HepG2 (cell line): ENCODE results near the gene IRF6. TPM values are rescaled to one million over a fixed set of nuclear protein-coding genes. Genes with fewer than 3 reads are reported as not detected.

Source experiments
- ATAC-seq: fragments of 200-7000 bp; cut with Tn5 transposase; 3 replicates; pipeline ENCODE4 v1.9.1; 2020; ENCODE audit warnings: mild to moderate bottlenecking, moderate library complexity
- BruUV-seq: library from RNA; stranded (reverse); fragments of 400-500 nt; replicated peaks from 2 replicates; lab custom pipeline; 2021; lab: Mats Ljungman, UMichigan
- CTCF ChIA-PET: fragments of 300-600 bp; formaldehyde crosslinking; extraction: SDS; loops from one replicate; lab custom pipeline; 2021; ENCODE audit warnings: low total read pairs, inconsistent platforms, low intra/inter-chr PET ratio; lab: Yijun Ruan, JAX
- POLR2A ChIA-PET: fragments of 350-600 bp; sonication (Branson Sonifier 250); formaldehyde crosslinking; loops from one replicate; lab custom pipeline; 2020; ENCODE audit warnings: antibody characterized with exemption, inconsistent platforms; lab: Yijun Ruan, JAX
- DNase-seq: peaks from one replicate; pipeline ENCODE4 v3.0.0-alpha.2; 2015; ENCODE audit warnings: low spot score
- FAIRE-seq: peaks from 3 replicates; lab custom pipeline; 2011; peaks lifted over from hg19 to GRCh38; lab: Jason Lieb, UNC
- H2AFZ ChIP-seq: one replicate; pipeline ENCODE4 v1.6.1; 2011; ENCODE audit warnings: low read length, inconsistent platforms
- H3K27ac ChIP-seq: fragments of 300-600 bp; 3 replicates; pipeline ENCODE4 v1.8.0; 2011; ENCODE audit warnings: mixed run types, mild to moderate bottlenecking, mixed read lengths, low read length, inconsistent platforms; ENCODE audit not compliant: insufficient read depth; ENCODE audit errors: extremely low read length
- H3K27me3 ChIP-seq, 2 experiments: fragments of 200-600 bp in 1 of 2; 2 replicates in 1 of 2; 3 replicates in 1 of 2; pipeline versions ENCODE4 v1.6.0 to v1.8.0; 2011; ENCODE audit warnings: low read length in 2 of 2, mild to moderate bottlenecking in 2 of 2, moderate library complexity in 2 of 2, inconsistent platforms in 1 of 2; ENCODE audit not compliant: insufficient read depth in 2 of 2, control insufficient read depth in 1 of 2
- H3K36me3 ChIP-seq, 2 experiments: fragments of 200-600 bp in 1 of 2; replicated peaks in 1 of 2; 2 replicates in 1 of 2; 3 replicates in 1 of 2; pipeline versions ENCODE4 v1.5.1 to v1.8.0; 2011; ENCODE audit warnings: low read length in 2 of 2, inconsistent platforms in 1 of 2; ENCODE audit not compliant: insufficient read depth in 2 of 2, control insufficient read depth in 1 of 2
- H3K4me1 ChIP-seq: 2 replicates; pipeline ENCODE4 v1.5.1; 2012; ENCODE audit warnings: low read length, inconsistent platforms; ENCODE audit not compliant: insufficient read depth
- H3K4me2 ChIP-seq: 2 replicates; pipeline ENCODE4 v1.6.0; 2011; ENCODE audit warnings: low read depth, low read length, inconsistent platforms
- H3K4me3 ChIP-seq, 3 experiments: fragments of 200-600 bp in 1 of 3; sonication (generic), shearing (Covaris generic) in 1 of 3; replicated peaks in 1 of 3; 2 replicates each; pipeline ENCODE4 v1.5.1; 2011 to 2016; ENCODE audit warnings: low read length in 3 of 3, inconsistent platforms in 2 of 3, low read depth in 2 of 3, mild to moderate bottlenecking in 2 of 3, control low read depth in 1 of 3, mixed read lengths in 1 of 3; ENCODE audit not compliant: insufficient read depth in 1 of 3
- H3K79me2 ChIP-seq: one replicate; pipeline ENCODE4 v1.6.1; 2011; ENCODE audit warnings: low read length, inconsistent platforms; ENCODE audit not compliant: insufficient read depth
- H3K9ac ChIP-seq: 2 replicates; pipeline ENCODE4 v1.6.0; 2011; ENCODE audit warnings: mild to moderate bottlenecking, low read depth, low read length, inconsistent platforms; ENCODE audit not compliant: insufficient read depth
- H3K9me3 ChIP-seq: 2 replicates; pipeline ENCODE4 v1.5.1; 2012; ENCODE audit warnings: mild to moderate bottlenecking, low read length
- H4K20me1 ChIP-seq: 2 replicates; pipeline ENCODE4 v1.6.0; 2011; ENCODE audit warnings: inconsistent platforms, mild to moderate bottlenecking, low read length, moderate library complexity; ENCODE audit not compliant: insufficient read depth
- AGO1 ChIP-seq: fragments of 200-400 bp; formaldehyde crosslinking; IDR thresholded peaks from 2 replicates; pipeline ENCODE4 v1.6.1; 2017; ENCODE audit warnings: mild to moderate bottlenecking, low read depth, low read length, moderate library complexity; ENCODE audit not compliant: poor library complexity, severe bottlenecking
- MBNL3 ChIP-seq: fragments of 250-450 bp; sonication (Bioruptor Pico); conservative IDR thresholded peaks from 2 replicates; pipeline ENCODE4 v1.8.0; 2022; ENCODE audit warnings: mild to moderate bottlenecking, inconsistent platforms
- MIER2 ChIP-seq: IDR thresholded peaks from 2 replicates; pipeline ENCODE4 v1.6.1; 2016; ENCODE audit warnings: missing biosample characterization, missing genetic modification reagents
- NAIF1 ChIP-seq: sonication (generic); formaldehyde crosslinking; IDR thresholded peaks from 2 replicates; pipeline ENCODE4 v1.5.0; 2020; ENCODE audit warnings: mild to moderate bottlenecking, missing genetic modification reagents, borderline replicate concordance
- NKX3-1 ChIP-seq: sonication (generic); formaldehyde crosslinking; IDR thresholded peaks from 2 replicates; pipeline ENCODE4 v1.5.0; 2020; ENCODE audit warnings: missing genetic modification reagents
- POGZ ChIP-seq: sonication (generic); formaldehyde crosslinking; IDR thresholded peaks from 2 replicates; pipeline ENCODE4 v1.4.0; 2020; ENCODE audit warnings: mild to moderate bottlenecking, missing genetic modification reagents
- RNF2 ChIP-seq: fragments of 450-650 bp; conservative IDR thresholded peaks from 2 replicates; pipeline ENCODE4 v1.6.1; 2016; ENCODE audit warnings: low read depth
- TCF7 ChIP-seq: sonication (generic); IDR thresholded peaks from 2 replicates; pipeline ENCODE4 v1.6.1; 2016; ENCODE audit warnings: antibody characterized with exemption, low read depth
- YEATS2 ChIP-seq: sonication (generic); formaldehyde crosslinking; IDR thresholded peaks from 2 replicates; pipeline ENCODE4 v1.4.0; 2020; ENCODE audit warnings: missing genetic modification reagents, borderline replicate concordance
- ZNF10 ChIP-seq: sonication (generic); formaldehyde crosslinking; IDR thresholded peaks from 2 replicates; pipeline ENCODE4 v1.4.0; 2020; ENCODE audit warnings: mild to moderate bottlenecking, low read depth, missing genetic modification reagents, borderline replicate concordance
- ZNF160 ChIP-seq: sonication (generic); formaldehyde crosslinking; IDR thresholded peaks from 2 replicates; pipeline ENCODE4 v1.8.0; 2022; ENCODE audit warnings: mild to moderate bottlenecking, inconsistent platforms, missing genetic modification reagents
- ZNF251 ChIP-seq: sonication (generic); formaldehyde crosslinking; IDR thresholded peaks from 2 replicates; pipeline ENCODE4 v1.9.0; 2021; ENCODE audit warnings: mild to moderate bottlenecking, missing genetic modification reagents
- ZNF451 ChIP-seq: sonication (generic); formaldehyde crosslinking; IDR thresholded peaks from 2 replicates; pipeline ENCODE4 v1.5.0; 2020; ENCODE audit warnings: mild to moderate bottlenecking, missing genetic modification reagents
- ZNF724P ChIP-seq: sonication (generic); formaldehyde crosslinking; IDR thresholded peaks from 2 replicates; pipeline ENCODE4 v1.8.0; 2022; ENCODE audit warnings: missing genetic modification reagents, borderline replicate concordance
- WGBS: methylation state at CpG from one replicate; pipeline ENCODE4 v1.1.6; 2017; ENCODE audit warnings: low lambda C conversion rate; 5-methylcytosine and 5-hydroxymethylcytosine counted together
- in situ Hi-C: cut with HindIII; loops from 2 replicates; pipeline ENCODE4 v1.10.0; 2017; ENCODE audit warnings: low pct_unique_long_range_greater_than_20kb; ENCODE audit not compliant: extremely low pct_ligation_motif_present
- intact Hi-C: fragments of 100-400 bp; cut with micrococcal nuclease; formaldehyde crosslinking; loops from one replicate; pipeline ENCODE4 v1.10.0; 2022; ENCODE audit not compliant: unreplicated experiment
- polyA plus RNA-seq, 8 experiments: library from polyadenylated mRNA; depleted of rRNA in 3 of 8; stranded (reverse) in 7 of 8; unstranded in 1 of 8; fragments of >200 nt; fragmentation: Illumina TruSeq in 4 of 8; extraction: Trizol in 4 of 8; gene quantifications; 2 replicates each; pipeline versions ENCODE4 v1.2.1 to v1.2.3, GENCODE V29; 2011 to 2016; ENCODE audit warnings: low read depth in 4 of 8, missing spikeins in 1 of 8, mixed read lengths in 1 of 8; ENCODE audit not compliant: insufficient read depth in 1 of 8
- total RNA-seq, 5 experiments: library from RNA; depleted of rRNA; stranded (reverse); fragments of >200 nt; fragmentation: Illumina TruSeq; extraction: Trizol; gene quantifications; 2 replicates each; pipeline ENCODE4 v1.2.3, GENCODE V29; 2016; ENCODE audit warnings: low read depth in 1 of 5
- TF ChIP-seq, protein P1 (sequence below): sonication (generic); formaldehyde crosslinking; IDR thresholded peaks from 2 replicates; pipeline ENCODE4 v1.4.0; 2020; ENCODE audit warnings: mild to moderate bottlenecking, missing genetic modification reagents
- TF ChIP-seq, protein P2 (sequence below): sonication (generic); formaldehyde crosslinking; IDR thresholded peaks from 2 replicates; pipeline ENCODE4 v1.9.0; 2021; ENCODE audit warnings: missing genetic modification reagents, mild to moderate bottlenecking, borderline replicate concordance
- TF ChIP-seq, protein P3 (sequence below): sonication (generic); formaldehyde crosslinking; IDR thresholded peaks from 2 replicates; pipeline ENCODE4 v1.8.0; 2022; ENCODE audit warnings: mild to moderate bottlenecking, missing genetic modification reagents, moderate library complexity
- TF ChIP-seq, protein P4 (sequence below): sonication (generic); formaldehyde crosslinking; IDR thresholded peaks from 2 replicates; pipeline ENCODE4 v1.5.0; 2020; ENCODE audit warnings: mild to moderate bottlenecking, missing genetic modification reagents, borderline replicate concordance

Gene IRF6
- total and polyA plus RNA-seq, 2 of the 13 experiments (the other 11 are each of a cell fraction or from before 2014, with no cell fraction given) = 0.02 TPM; not detected in 1

DNA sequence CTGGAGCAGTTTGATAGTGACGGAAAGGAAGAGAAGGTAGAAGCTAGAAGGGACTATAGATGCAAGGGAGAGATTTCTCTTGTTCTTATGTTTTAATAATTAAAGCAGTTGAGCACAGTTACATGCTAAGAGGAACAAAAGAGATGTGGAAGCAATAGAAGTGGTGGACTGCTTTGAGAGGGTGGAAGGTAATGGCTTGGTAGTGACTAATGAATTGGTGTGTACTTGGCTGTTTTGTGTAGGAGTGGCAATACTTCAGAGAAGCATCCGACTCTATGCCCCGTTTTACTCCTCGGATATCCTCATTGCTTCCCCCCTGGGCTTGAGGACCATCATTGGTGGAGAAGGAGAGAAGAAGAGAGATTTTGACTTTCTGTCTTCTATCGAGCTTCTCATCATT lies 34.7 kb upstream of the IRF6 start:
- Histone ChIP-seq H3K27me3 (no peaks in the 10 kb centered on the region), H3K27ac (no peak overlapping the region), H3K79me2 (no peaks in the 10 kb centered on the region), H3K36me3 (peaks cover 32 to 87% of the 10 kb centered on the region in 2 experiments), H3K9me3 (no peaks in the 10 kb centered on the region), H2AFZ (no peak overlapping the region), H3K4me2 (no peak overlapping the region), H3K4me1 (no peaks in the 10 kb centered on the region), H3K9ac (no peak overlapping the region), H4K20me1 (no peaks in the 10 kb centered on the region), H3K4me3 (no peak overlapping the region)
- no peak for FAIRE-seq
- ChIA-PET CTCF (no interaction called here), POLR2A (interaction anchor here (1.7 kb wide), 1 partner anchor 13 kb away, joined by 4 read pairs; the partner anchor contains the start of gene UTP25)
- TF ChIP-seq MBNL3 (CRISPR knock-in tag) = no peak
- TF ChIP-seq, protein P1, sequence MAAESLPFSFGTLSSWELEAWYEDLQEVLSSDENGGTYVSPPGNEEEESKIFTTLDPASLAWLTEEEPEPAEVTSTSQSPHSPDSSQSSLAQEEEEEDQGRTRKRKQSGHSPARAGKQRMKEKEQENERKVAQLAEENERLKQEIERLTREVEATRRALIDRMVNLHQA = no peak
- no peak for TF ChIP-seq YEATS2
- TF ChIP-seq ZNF451 (CRISPR knock-in tag) = no peak
- no peak for TF ChIP-seq POGZ
- no peak for TF ChIP-seq ZNF251 (CRISPR knock-in tag)
- no peak for TF ChIP-seq MIER2
- TF ChIP-seq ZNF160 (CRISPR knock-in tag) = no peak
- TF ChIP-seq RNF2 = no peak
- TF ChIP-seq, protein P2, sequence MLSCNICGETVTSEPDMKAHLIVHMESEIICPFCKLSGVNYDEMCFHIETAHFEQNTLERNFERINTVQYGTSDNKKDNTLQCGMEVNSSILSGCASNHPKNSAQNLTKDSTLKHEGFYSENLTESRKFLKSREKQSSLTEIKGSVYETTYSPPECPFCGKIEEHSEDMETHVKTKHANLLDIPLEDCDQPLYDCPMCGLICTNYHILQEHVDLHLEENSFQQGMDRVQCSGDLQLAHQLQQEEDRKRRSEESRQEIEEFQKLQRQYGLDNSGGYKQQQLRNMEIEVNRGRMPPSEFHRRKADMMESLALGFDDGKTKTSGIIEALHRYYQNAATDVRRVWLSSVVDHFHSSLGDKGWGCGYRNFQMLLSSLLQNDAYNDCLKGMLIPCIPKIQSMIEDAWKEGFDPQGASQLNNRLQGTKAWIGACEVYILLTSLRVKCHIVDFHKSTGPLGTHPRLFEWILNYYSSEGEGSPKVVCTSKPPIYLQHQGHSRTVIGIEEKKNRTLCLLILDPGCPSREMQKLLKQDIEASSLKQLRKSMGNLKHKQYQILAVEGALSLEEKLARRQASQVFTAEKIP (CRISPR knock-in tag) = no peak
- TF ChIP-seq ZNF10 (CRISPR knock-in tag) = no peak
- TF ChIP-seq, protein P3, sequence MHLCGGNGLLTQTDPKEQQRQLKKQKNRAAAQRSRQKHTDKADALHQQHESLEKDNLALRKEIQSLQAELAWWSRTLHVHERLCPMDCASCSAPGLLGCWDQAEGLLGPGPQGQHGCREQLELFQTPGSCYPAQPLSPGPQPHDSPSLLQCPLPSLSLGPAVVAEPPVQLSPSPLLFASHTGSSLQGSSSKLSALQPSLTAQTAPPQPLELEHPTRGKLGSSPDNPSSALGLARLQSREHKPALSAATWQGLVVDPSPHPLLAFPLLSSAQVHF (CRISPR knock-in tag) = no peak
- TF ChIP-seq TCF7 = no peak
- no peak for TF ChIP-seq NKX3-1 (CRISPR knock-in tag)
- TF ChIP-seq AGO1 = no peak
- TF ChIP-seq NAIF1 (CRISPR knock-in tag) = no peak
- TF ChIP-seq ZNF724P (CRISPR knock-in tag) = no peak
- TF ChIP-seq, protein P4, sequence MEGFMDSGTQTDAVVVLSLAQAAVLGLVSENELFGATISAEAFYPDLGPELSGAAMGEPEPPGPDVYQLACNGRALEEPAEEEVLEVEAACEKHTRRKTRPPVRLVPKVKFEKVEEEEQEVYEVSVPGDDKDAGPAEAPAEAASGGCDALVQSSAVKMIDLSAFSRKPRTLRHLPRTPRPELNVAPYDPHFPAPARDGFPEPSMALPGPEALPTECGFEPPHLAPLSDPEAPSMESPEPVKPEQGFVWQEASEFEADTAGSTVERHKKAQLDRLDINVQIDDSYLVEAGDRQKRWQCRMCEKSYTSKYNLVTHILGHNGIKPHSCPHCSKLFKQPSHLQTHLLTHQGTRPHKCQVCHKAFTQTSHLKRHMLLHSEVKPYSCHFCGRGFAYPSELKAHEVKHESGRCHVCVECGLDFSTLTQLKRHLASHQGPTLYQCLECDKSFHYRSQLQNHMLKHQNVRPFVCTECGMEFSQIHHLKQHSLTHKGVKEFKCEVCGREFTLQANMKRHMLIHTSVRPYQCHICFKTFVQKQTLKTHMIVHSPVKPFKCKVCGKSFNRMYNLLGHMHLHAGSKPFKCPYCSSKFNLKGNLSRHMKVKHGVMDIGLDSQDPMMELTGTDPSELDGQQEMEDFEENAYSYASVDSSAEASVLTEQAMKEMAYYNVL (CRISPR knock-in tag) = no peak
- no peak for DNase-seq
- intact Hi-C loops = no loop called here
- in situ Hi-C loops = no loop called here
- 95% methylated on average over 5 of the region's 5 CpGs for WGBS
- no peak for ATAC-seq
- BruUV-seq = no TSS peak
